Retinal pigment epithelial cell (primary cell): Measurements from ENCODE around the gene DUS1L.
A peak's percentile ranks its signal among the peaks of the same experiment; 100 is the strongest.

Experiments used
- DNase-seq: peaks from one replicate; pipeline ENCODE4 v3.0.0-alpha.2; 2010; ENCODE audit warnings: low read depth
- H3K4me3 ChIP-seq: 2 replicates; pipeline ENCODE4 v1.5.1; 2011; ENCODE audit warnings: mild to moderate bottlenecking, low read length, control low read depth, moderate library complexity
- CTCF ChIP-seq: conservative IDR thresholded peaks from 2 replicates; pipeline ENCODE4 v1.5.1; 2011; ENCODE audit warnings: low read depth, low read length, control low read depth, inconsistent platforms

DUS1L gene

GRCh38 chr17:82050761-82051641 is 14.6 kb downstream of the DUS1L start:
- peak overlapping the region; percentile 79 for H3K4me3 ChIP-seq
- no peak for DNase-seq

GRCh38 chr17:82050152-82050760 is 15.3 kb downstream of the DUS1L start:
- DNase-seq = no peak
- H3K4me3 ChIP-seq = peak overlapping the region; percentile 79
- no peak for TF ChIP-seq CTCF

More at GRCh38 chr17:82050761-82051641, 14.6 kb downstream of the DUS1L start:
- TF ChIP-seq CTCF = no peak

GRCh38 chr17:82049521-82049971 is 16.1 kb downstream of the DUS1L start:
- no peak for TF ChIP-seq CTCF
- DNase-seq = no peak
- no peak overlapping the region for H3K4me3 ChIP-seq

- TF ChIP-seq CTCF = no peak
Observed at GRCh38 chr17:82049106-82049505, 16.5 kb downstream of the DUS1L start.

GRCh38 chr17:82048571-82048971 is 17.0 kb downstream of the DUS1L start:
- DNase-seq = no peak
- TF ChIP-seq CTCF = no peak

More at GRCh38 chr17:82049106-82049505, 16.5 kb downstream of the DUS1L start:
- no peak for DNase-seq
- H3K4me3 ChIP-seq = no peak overlapping the region

GRCh38 chr17:82047914-82048570 is 17.6 kb downstream of the DUS1L start:
- no peak for DNase-seq
- H3K4me3 ChIP-seq = no peak overlapping the region
- TF ChIP-seq CTCF = no peak

More at GRCh38 chr17:82048571-82048971, 17.0 kb downstream of the DUS1L start:
- H3K4me3 ChIP-seq = no peak overlapping the region
